ENCODE measurements around the gene PIK3IP1.
A peak's percentile ranks its signal among the peaks of the same experiment; 100 is the strongest.
"Not testable (repeated sequence)": the region's sequence is repeated elsewhere in the genome, so short reads cannot be mapped to it uniquely, and the experiment has no call there.

PIK3IP1 gene

GRCh38 chr22:31292236-31292989 is at the start of gene PIK3IP1:
Gene PIK3IP1 (minus strand): TSS chr22:31292488. CDS start chr22:31292344, 144 bp downstream.
- DNase-seq, result peak; percentile 76

GRCh38 chr22:31341386-31342088 is 49.2 kb upstream of the PIK3IP1 start:
- no peak for DNase-seq

- DNase-seq, result no peak
Observed at GRCh38 chr22:31340765-31341247, 48.5 kb upstream of the PIK3IP1 start.

GRCh38 chr22:31340360-31340759 is 48.1 kb upstream of the PIK3IP1 start:
- no peak for DNase-seq

GRCh38 chr22:31339148-31339832 is 47.0 kb upstream of the PIK3IP1 start:
- DNase-seq, result no peak

- DNase-seq, result no peak
Observed at GRCh38 chr22:31337178-31337577, 44.9 kb upstream of the PIK3IP1 start.

- DNase-seq, result no peak
Observed at GRCh38 chr22:31334329-31334728, 42.0 kb upstream of the PIK3IP1 start.

GRCh38 chr22:31333641-31334040 is 41.4 kb upstream of the PIK3IP1 start:
- DNase-seq, result no peak

- DNase-seq, result no peak
Observed at GRCh38 chr22:31332886-31333285, 40.6 kb upstream of the PIK3IP1 start.

- DNase-seq, result no peak
Observed at GRCh38 chr22:31332010-31332409, 39.7 kb upstream of the PIK3IP1 start.

GRCh38 chr22:31329453-31330215 is 37.3 kb upstream of the PIK3IP1 start:
- no peak for DNase-seq

GRCh38 chr22:31329029-31329428 is 36.7 kb upstream of the PIK3IP1 start:
- no peak for DNase-seq

- no peak for DNase-seq
Observed at GRCh38 chr22:31328544-31328960, 36.3 kb upstream of the PIK3IP1 start.

GRCh38 chr22:31327806-31328543 is 35.7 kb upstream of the PIK3IP1 start:
- DNase-seq, result no peak

GRCh38 chr22:31326877-31327276 is 34.6 kb upstream of the PIK3IP1 start:
- no peak for DNase-seq

GRCh38 chr22:31323578-31324550 is 31.6 kb upstream of the PIK3IP1 start:
- DNase-seq, result no peak

- no peak for DNase-seq
Observed at GRCh38 chr22:31321421-31321820, 29.1 kb upstream of the PIK3IP1 start.

- not testable (repeated sequence) for DNase-seq
Observed at GRCh38 chr22:31314220-31314619, 21.9 kb upstream of the PIK3IP1 start.

GRCh38 chr22:31313366-31314147 is 21.3 kb upstream of the PIK3IP1 start:
- DNase-seq, result peak; percentile 3

GRCh38 chr22:31308181-31308580 is 15.9 kb upstream of the PIK3IP1 start:
- no peak for DNase-seq

All from NCI-H1694 treated with DMSO at 0.1 percent for 48 hours (cell line).